ENCODE measurements around the gene LDLRAD3.
"Not testable (repeated sequence)": the region's sequence is repeated elsewhere in the genome, so short reads cannot be mapped to it uniquely, and the experiment has no call there.

LDLRAD3 gene

DNA sequence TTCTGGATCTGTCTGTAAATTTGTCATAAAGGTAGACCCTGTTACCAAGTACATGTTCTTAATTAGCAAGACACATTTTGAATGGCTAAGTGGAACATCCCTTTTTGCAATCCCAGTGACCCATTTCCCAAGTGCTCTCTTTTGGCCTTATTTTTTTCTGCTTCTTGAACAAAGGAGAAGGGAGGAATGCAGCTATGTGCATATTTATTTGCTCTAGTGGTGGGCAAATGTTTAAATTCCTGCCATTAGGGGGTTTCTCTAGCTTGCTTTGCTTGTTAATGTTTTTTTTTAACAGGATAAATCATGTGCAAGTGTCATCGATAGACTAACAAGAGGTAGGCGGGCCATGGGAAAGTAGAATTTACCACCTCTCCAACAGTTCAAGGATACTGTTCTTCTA is 209.7 kb downstream of the LDLRAD3 start:
- in situ Hi-C loops (cut with MboI; ENCODE audit: low sequenced_read_pairs) = no loop called here

DNA sequence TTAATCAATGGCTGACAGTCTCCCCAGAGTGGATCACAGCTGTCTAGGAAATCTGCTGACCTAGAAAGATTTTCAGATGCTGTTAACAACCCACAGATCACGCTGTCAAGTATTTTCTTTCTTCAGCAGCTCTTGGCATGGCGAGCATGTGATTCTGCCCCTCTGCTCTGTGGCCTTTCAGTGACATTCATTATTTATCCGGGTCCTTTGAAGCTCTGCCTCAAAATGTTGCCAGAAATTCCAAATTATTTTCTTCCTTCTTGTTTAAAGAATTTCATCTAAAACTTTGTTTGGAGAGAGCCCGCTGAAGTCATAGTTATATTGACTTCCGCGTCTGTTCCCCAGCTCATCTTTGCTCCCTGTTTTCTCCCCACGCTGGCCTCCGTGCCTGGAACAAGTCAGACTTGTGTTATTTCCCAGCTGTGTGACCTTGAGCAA is 211.3 kb downstream of the LDLRAD3 start:
- in situ Hi-C loops (cut with MboI; ENCODE audit: low sequenced_read_pairs) = no loop called here

- in situ Hi-C loops (cut with MboI; ENCODE audit: low sequenced_read_pairs) = no loop called here
These were observed 211.9 kb downstream of the LDLRAD3 start for GRCh38 chr11:36155770-36156160.

DNA sequence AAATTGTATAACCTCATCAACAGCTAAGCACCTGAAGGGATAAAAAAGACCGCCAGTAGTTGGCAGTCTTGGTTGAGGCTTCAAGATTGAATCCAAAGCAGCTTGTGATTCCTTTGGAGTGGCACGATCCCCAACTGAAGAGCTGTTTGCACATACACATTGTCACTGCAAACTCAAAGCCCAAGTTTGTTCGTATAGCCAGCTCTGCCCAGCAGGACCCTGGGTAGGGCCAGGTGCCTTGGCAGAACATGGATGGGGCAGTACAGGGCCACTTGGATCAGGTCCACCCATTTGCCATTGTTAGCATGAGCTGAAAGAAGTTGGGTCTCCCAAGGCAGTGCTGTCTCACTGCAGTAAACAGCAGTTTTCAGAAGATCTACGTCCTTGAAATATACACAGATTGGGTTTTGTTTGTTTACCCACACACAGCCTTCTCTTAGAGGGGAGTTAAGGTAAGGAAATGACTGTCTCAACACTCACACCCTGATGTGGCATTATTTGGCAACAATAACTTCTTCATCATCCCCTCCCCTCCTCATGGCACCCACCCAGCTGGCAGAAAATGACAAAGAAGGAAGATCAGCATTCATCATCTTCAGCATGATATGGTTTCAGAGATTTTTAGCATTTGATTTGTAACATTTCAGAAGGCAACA is 212.4 kb downstream of the LDLRAD3 start:
- in situ Hi-C loops (cut with MboI; ENCODE audit: low sequenced_read_pairs) = no loop called here

DNA sequence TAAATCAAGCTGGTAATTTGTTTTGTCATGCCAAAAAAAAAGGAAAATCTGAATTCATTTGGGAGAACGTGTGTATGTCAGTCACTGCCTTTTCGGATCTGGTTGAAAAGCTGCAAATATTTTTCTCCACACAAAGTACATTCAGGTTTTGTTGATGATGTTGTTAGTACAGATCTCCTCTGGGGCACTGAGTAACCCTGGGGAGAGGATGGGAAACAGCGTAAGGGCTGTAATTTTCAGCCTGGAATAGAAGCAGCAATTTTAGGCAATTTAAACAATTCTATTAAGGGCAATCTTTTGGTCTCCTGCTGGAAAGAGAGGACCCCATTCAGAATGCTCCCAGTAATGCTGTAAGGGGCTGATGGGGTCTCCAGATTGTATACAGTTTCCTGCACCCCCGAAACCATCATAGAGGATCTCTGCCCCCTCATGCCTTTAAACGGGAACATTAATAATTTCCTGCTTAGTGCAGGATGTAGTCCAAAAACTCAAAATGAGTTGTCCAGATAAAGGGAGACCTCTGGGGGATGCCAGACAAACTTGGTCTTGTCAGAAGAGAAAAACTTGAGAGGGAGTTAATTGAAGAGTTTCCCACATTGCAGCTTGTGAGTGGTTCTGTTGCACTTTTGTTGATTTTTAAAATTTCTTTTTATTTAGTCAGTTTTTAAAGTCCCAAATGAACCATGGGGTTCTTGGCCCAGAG is 213.1 kb downstream of the LDLRAD3 start:
- in situ Hi-C loops (cut with MboI; ENCODE audit: low sequenced_read_pairs) = no loop called here

DNA sequence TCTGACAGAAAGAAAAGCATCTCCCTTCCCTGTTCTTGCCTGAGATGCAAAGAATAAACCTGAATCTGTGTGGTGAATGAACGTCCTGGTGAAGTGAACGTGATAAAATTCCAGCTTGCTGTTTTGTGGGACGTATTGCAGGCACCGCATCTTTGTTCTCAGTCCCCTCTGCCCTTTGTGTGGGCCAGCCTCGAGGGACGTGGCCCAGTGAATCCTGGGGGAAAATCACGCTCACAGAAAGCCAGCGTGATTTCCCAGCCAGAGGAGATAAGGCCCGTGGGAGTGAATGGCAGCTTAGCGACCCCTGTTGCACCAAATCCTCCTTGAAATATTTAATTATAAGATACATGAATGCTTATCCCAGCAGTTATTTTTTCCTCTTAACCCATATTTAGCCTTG is 216.2 kb downstream of the LDLRAD3 start:
- in situ Hi-C loops (cut with MboI; ENCODE audit: low sequenced_read_pairs) = no loop called here

- in situ Hi-C loops (cut with MboI; ENCODE audit: low sequenced_read_pairs) = no loop called here
These were observed 217.7 kb downstream of the LDLRAD3 start for GRCh38 chr11:36161572-36161971.

- in situ Hi-C loops (cut with MboI; ENCODE audit: low sequenced_read_pairs) = no loop called here
These were observed 218.4 kb downstream of the LDLRAD3 start for GRCh38 chr11:36162006-36162882.

DNA sequence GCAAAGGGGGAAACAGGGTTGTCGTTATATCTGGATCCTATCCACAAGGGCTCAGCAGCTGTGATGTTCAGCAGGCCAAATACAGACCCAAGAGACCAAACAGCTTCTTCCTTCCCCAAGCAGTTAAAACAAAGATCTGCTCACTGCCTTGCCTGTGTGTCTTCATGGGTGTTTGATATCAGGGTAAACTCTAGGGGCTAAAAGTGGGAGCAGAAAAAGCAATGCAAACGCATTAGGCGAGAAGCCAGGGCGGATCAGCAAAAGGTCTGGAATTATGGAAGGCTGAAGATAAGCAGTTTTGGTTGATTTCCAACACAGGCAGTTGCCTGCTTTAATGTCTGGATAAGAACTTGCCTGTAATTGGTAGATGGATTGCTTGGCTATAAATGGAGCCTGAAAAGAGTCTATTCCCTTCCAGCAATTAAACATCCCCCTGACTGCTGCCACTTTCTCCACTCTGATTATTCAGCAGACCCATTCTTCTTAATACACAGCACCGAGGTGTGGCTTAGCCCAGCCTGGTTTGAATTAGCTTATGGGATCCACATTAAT is 219.1 kb downstream of the LDLRAD3 start:
- in situ Hi-C loops (cut with MboI; ENCODE audit: low sequenced_read_pairs) = no loop called here

DNA sequence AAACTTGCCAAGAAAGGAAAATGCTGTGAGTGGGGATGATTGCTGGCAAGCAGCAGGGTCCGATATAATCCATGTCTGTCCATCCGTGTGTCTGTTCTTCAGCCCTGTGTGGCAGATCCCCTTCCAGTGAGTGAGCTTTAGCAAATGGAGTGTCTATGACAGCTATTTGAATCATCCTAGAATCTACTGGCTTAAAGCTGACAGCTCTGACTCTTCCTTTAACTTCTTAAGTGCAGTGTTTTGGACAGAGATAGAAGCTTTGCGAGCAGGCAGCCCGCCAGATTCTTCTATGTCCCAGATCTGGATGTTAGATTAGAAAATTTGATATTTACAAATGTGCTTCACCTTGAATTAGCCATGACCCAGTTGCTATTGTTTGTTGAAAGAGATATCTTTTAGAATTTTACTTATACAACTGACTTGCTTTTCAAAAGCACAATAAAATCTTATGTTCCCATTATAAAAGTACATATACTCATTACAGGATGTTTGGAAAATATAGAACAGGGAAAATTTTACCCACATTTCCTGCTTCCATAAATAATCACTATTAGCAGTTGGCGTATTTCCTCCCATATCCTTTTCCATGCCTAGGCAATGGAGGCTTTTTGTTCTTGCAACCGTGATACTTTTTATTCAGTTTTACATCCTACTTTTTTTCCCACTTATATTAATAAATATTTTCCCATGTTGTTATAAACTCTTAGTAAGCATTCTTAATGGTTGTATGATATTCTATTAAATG is 220.8 kb downstream of the LDLRAD3 start:
- in situ Hi-C loops (cut with MboI; ENCODE audit: low sequenced_read_pairs) = no loop called here

DNA sequence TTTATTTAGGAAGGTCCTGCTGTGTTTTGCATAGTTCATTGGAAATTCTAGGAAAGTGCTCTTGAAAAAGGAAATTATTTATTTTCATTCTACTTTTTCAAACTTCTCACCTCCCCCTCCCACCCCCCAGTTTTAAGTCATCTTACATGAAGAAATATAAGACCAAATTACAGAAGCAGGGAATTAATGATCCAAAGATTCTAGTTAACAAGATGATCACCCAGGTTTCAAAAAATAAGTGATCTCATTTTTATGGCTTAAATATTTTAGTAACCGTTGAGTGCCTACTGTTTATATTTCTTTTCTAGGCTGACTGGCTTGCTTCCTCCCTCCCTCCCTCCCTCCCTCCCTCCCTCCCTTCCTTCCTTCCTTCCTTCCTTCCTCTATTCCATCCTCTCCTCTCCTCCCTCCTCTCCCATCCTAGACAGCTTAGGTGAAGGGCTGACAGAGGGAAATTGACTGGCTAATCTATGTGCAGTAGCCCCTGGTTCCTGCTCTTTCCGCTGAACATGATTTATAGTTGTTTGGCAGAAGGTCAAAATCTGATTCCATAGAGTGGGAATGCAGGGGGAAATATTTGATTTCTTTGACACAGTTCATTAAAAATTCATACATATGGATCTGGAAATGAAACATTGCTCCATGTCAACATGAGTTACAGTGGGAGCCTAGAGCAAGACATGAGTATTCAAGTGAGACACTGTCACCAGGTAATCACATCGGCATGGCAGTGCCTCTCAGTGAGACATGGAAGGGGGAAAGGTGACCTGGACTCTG is 221.9 kb downstream of the LDLRAD3 start:
- in situ Hi-C loops (cut with MboI; ENCODE audit: low sequenced_read_pairs) = no loop called here

DNA sequence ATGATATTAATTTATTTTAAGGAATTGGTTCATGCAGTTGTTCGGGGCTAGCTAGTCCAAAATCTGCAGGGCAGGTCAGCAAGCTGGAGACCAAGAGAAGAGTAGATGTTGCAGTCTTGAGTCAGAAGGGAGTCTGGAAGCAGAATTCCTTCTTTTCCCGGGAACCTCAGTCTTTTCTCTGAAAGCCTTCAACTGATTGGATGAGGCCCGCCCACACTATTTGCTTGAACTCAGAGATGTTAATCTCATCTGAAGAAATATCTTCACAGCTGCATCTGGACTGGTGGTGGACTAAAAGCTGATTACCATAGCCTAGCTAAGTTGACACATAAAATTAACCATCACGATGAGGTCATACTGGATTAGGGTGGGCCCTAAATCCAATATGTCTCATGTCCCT is 223.2 kb downstream of the LDLRAD3 start:
- in situ Hi-C loops (cut with MboI; ENCODE audit: low sequenced_read_pairs) = no loop called here

GRCh38 chr11:36167729-36168128 is 223.9 kb downstream of the LDLRAD3 start:
- in situ Hi-C loops (cut with MboI; ENCODE audit: low sequenced_read_pairs) = no loop called here

DNA sequence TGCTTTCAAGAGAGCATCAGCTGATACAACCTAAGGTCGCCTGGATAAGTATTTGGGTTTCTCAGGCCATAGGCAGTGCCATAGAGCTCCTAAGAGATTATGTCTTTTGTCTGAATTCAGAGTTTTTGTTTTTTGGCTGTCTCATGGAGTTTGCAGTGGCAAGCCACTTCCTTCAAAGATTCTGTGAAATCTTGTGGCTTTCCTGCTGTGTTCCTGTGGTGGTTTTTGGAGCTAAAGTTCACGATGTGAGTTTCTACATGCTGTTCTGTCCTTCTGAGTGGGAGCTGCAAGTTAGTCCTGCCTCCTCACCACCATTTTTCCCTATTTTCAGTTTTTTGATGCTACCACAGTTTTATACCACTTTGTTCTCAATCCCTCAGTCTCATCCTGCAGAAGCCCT is 234.0 kb downstream of the LDLRAD3 start:
- in situ Hi-C loops (cut with MboI; ENCODE audit: low sequenced_read_pairs) = no loop called here

- in situ Hi-C loops (cut with MboI; ENCODE audit: low sequenced_read_pairs) = no loop called here
These were observed 242.7 kb downstream of the LDLRAD3 start for GRCh38 chr11:36186340-36187175.

GRCh38 chr11:36187622-36188021 is 243.8 kb downstream of the LDLRAD3 start:
- in situ Hi-C loops (cut with MboI; ENCODE audit: low sequenced_read_pairs) = no loop called here

DNA sequence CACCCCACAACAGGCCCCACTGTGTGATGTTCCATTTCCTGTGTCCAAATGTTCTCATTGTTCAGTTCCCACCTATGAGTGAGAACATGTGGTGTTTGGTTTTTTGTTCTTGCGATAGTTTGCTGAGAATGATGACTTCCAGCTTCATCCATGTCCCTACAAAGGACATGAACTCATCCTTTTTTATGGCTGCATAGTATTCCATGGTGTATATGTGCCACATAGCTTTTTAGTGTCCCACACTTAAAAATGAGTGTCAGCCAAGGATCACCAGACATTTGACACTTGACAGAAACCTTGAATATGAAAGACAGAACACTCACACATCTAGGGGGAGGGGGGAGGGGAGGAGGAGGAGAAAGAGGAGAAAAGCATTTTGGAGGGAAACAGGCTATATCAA is 245.9 kb downstream of the LDLRAD3 start:
- in situ Hi-C loops (cut with MboI; ENCODE audit: low sequenced_read_pairs) = not testable (repeated sequence)

DNA sequence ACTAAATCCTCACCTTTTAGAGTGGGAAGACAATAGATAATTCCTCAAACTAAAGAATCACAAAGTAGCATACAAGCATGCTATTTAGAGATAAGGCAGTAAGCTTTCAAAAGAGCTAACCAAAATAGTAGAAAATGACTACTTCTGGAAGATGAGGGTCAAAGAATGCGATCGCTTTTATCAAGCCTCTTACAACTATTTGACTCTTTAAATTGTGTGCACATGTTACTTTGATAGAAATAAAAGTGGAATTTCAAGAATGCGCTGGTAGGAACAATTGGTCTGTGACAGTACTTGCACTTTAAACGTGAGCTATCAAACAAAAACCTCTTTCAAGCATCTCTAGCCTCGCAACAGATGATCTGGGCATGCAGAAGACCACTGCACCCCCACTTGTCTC is 248.1 kb downstream of the LDLRAD3 start:
- in situ Hi-C loops (cut with MboI; ENCODE audit: low sequenced_read_pairs) = no loop called here
